ENCODE data around the gene SASH3.

DNA sequence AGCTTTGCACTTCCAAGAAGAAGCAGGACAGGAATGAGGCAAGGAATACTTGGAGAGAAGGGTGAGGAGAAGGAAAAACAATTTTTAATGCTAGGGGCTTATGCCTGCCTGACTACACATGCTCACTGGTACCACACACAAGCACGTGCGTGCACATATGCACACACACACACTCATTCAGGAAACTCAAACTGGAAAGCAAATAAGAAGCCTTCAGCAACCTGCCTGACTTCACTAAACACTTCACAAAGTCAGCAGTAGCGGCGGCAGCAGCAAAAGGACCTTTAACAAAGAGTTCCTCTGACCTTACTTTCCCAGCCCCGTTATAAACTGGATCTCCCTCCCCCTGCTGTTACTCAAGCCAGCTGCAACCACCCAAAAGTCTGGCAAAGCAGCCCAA is 60.6 kb downstream of the SASH3 start:
- TF ChIP-seq CTCF (conservative IDR thresholded peaks at IDR 0.05) (no peak), ZFX (IDR thresholded peaks at IDR 0.05) (no peak)

All from C4-2B (cell line).